ENCODE measurements around the gene GPR21.

- no peak for TF ChIP-seq EZH2phosphoT487 (IDR thresholded peaks at IDR 0.05; ENCODE audit: insufficient read depth, low read depth)
- no peak for TF ChIP-seq EZH2 (IDR thresholded peaks at IDR 0.05; ENCODE audit: insufficient read depth, poor library complexity, severe bottlenecking)
Measured at GRCh38 chr9:123027517-123027916, 6.0 kb upstream of the GPR21 start.
